Right atrium auricular region (tissue), 2 donors: Measurements from ENCODE around the gene CDH22. TPM values are rescaled to one million over a fixed set of nuclear protein-coding genes. Genes with fewer than 3 reads are reported as not detected.

Experiments
- DNase-seq: peaks from one replicate; pipeline ENCODE4 v3.0.0-alpha.2; 2019; ENCODE audit warnings: low spot score
- H3K27ac ChIP-seq, 2 donors: fragments of 200-600 bp; sonication (generic); 1 replicate in 1 of 2; 2 replicates in 1 of 2; pipeline ENCODE4 v1.5.1; 2016 to 2019
- H3K27me3 ChIP-seq, 2 donors: fragments of 200-600 bp; sonication (generic); one replicate each; pipeline versions ENCODE4 v1.5.1 to v1.6.0; 2017 to 2019
- H3K36me3 ChIP-seq: fragments of 200-600 bp; sonication (generic); one replicate; pipeline ENCODE4 v1.5.1; 2016
- H3K4me1 ChIP-seq, 2 donors: fragments of 200-600 bp; sonication (generic); one replicate each; pipeline versions ENCODE4 v1.5.1 to v1.6.0; 2017 to 2019
- H3K4me3 ChIP-seq, 2 donors: fragments of 200-600 bp; sonication (generic); 1 replicate in 1 of 2; 2 replicates in 1 of 2; pipeline ENCODE4 v1.5.1; 2017 to 2019; ENCODE audit warnings: mild to moderate bottlenecking in 1 of 2, moderate library complexity in 1 of 2
- H3K9me3 ChIP-seq, 2 donors: fragments of 200-600 bp; sonication (generic); one replicate each; pipeline ENCODE4 v1.5.1; 2019
- total RNA-seq, 2 donors: library from RNA; depleted of rRNA; stranded (reverse); fragments of >200 nt; gene quantifications; one replicate each; pipeline ENCODE4 v1.1.0, GENCODE V29; 2016
- TF ChIP-seq, protein P1 (sequence below), 2 donors: fragments of 200-600 bp; sonication (generic); IDR thresholded peaks; one replicate each; pipeline ENCODE4 v1.5.1; 2019; ENCODE audit warnings: antibody characterized with exemption in 2 of 2

Gene CDH22
- total RNA-seq, 2 donors from 2014 or later, result 0.67 to 4.4 TPM

DNA sequence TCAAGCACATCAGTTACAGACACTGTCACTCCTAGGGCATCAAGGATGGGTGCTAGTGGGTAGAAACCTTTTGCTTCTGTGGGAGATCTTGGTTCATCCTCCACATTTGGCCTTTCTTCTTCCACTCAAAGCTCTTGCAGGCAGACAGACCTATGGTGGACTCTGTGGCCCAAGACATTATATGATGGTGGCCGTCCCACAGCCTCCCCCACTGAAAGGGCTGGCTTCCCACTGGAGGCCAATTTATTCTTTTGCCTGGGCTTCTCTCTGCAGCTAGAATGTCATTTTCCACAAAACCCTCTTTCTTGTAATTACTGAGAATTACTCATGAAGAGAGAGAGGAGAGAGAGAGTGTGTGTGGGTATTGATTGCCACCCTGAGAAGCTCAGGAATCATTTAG lies 146.4 kb downstream of the CDH22 start:
- H3K4me3 ChIP-seq, result no peak overlapping the region
- H3K36me3 ChIP-seq, result no peaks in the 10 kb centered on the region
- H3K27ac ChIP-seq, result no peak overlapping the region
- DNase-seq, result no peak
- TF ChIP-seq, protein P1, sequence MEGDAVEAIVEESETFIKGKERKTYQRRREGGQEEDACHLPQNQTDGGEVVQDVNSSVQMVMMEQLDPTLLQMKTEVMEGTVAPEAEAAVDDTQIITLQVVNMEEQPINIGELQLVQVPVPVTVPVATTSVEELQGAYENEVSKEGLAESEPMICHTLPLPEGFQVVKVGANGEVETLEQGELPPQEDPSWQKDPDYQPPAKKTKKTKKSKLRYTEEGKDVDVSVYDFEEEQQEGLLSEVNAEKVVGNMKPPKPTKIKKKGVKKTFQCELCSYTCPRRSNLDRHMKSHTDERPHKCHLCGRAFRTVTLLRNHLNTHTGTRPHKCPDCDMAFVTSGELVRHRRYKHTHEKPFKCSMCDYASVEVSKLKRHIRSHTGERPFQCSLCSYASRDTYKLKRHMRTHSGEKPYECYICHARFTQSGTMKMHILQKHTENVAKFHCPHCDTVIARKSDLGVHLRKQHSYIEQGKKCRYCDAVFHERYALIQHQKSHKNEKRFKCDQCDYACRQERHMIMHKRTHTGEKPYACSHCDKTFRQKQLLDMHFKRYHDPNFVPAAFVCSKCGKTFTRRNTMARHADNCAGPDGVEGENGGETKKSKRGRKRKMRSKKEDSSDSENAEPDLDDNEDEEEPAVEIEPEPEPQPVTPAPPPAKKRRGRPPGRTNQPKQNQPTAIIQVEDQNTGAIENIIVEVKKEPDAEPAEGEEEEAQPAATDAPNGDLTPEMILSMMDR (IDR thresholded peaks at IDR 0.05), result no peak
- no peaks in the 10 kb centered on the region for H3K27me3 ChIP-seq
- no peaks in the 10 kb centered on the region for H3K4me1 ChIP-seq
- H3K9me3 ChIP-seq, result peaks cover 0 to 2% of the 10 kb centered on the region in 2 donors

DNA sequence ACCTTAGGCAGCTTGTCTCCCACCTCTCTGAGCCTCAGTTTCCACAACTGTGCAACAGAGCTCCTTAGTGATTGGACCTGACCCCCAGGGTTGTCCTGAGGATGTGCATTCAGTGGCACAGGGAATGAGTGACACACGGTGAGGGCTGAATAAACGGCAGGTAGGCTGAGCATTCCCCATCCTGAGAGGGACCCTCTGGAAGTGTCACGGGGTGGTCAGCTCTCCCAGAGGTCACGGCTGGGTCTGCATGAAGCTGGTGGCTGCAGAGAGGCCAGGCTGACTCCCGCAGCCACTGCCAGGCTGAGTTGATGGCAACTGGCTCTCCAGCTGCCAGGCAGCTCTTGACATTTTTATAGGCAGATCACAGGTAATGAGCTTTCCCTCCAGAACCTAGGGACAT lies 147.6 kb downstream of the CDH22 start:
- TF ChIP-seq, protein P1 (IDR thresholded peaks at IDR 0.05), result no peak

DNA sequence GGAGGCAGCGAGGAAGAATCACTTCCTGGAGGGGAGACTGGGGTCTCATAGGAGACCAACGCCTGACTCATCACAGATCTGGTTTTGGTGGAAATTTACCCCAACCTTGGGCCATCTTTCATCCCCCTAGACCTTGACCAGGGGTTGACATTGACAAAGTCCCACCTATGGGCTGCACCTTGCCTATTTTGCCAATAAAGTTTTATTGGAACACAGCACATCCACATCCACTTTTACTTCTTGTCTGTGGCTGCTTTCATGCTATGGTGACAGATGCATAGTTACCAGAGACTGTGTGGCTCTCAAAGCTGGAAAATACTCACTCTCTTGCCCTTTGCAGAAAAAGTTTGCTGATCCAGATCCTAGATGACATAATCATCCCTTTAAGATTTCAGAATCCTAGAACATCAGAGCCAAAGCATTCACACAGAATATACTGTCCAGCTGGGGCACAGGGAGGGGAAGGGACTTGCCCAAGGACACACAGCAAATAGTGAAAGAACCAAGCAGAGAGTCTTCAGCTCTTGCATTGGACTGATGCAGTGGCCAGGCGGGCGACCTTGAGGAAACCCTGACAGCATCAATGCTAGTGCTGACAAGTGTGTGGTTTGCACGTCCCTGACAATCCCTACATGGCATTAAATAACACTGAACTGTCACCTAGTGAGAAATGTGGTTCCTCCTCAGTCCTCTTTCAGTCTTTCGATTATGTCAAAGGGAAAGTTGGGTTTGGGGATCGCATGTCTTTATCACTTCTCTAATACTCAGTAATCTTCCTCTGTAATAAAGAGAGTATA lies 149.0 kb downstream of the CDH22 start:
- Histone ChIP-seq H3K27ac (no peak overlapping the region), H3K4me1 (no peaks in the 10 kb centered on the region), H3K9me3 (no peaks in the 10 kb centered on the region), H3K27me3 (no peaks in the 10 kb centered on the region), H3K36me3 (no peaks in the 10 kb centered on the region), H3K4me3 (no peak overlapping the region)
- no peak for DNase-seq
- TF ChIP-seq, protein P1 (IDR thresholded peaks at IDR 0.05), result no peak

More for the DNA sequence above, 147.6 kb downstream of the CDH22 start:
- H3K9me3 ChIP-seq, result no peaks in the 10 kb centered on the region
- no peaks in the 10 kb centered on the region for H3K36me3 ChIP-seq
- no peak overlapping the region for H3K27ac ChIP-seq
- H3K4me3 ChIP-seq, result no peak overlapping the region
- no peaks in the 10 kb centered on the region for H3K27me3 ChIP-seq
- no peak for DNase-seq
- no peaks in the 10 kb centered on the region for H3K4me1 ChIP-seq

DNA sequence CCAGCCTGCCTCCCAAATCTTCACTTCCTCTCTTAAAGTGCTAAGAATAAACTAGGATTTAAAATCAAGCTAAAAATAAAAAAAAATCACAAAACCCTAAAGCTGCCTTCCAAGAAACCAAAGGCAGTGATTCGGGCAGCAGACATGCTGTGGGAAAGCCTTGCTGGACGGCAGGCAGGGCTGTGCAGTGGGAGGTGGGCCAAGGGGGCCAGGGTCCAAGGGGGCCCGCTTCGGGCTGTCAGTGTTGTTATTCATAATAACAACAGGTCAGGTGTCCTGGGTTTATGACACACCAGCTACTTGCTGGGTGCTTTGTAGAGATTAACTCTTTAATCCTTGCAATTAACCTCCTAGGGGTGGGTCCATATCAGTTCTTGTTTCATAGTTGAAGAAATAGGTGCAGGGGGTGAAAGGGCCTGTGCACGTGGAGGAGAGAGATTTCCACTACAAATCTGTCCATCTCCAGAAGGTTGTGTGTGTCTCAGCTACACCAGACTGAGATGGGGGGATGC lies 149.8 kb downstream of the CDH22 start:
- Histone ChIP-seq H3K4me1 (no peaks in the 10 kb centered on the region), H3K27ac (no peak overlapping the region), H3K9me3 (no peaks in the 10 kb centered on the region), H3K36me3 (no peaks in the 10 kb centered on the region), H3K27me3 (no peaks in the 10 kb centered on the region), H3K4me3 (no peak overlapping the region)
- TF ChIP-seq, protein P1 (IDR thresholded peaks at IDR 0.05), result no peak
- DNase-seq, result no peak

DNA sequence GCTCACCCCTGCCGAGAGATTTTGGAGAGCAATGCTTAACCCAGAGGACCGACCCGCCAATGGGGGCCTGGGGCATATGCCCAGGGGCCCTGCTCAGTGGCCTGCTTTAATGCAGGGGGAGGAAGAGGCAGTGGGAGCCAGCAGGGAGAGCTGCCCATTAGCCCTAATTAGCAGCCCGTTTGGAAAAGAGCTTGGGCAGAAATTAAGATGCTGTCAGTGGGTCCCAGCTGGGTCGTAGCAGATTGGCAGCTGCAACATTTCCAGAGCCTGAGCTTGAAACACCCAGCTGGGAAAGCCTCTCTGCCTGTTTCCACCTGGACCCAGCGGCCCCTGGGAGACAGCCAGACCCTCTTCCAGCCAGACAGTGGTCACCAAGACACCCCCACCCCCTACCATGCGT lies 150.7 kb downstream of the CDH22 start:
- Histone ChIP-seq H3K4me3 (no peak overlapping the region), H3K4me1 (no peaks in the 10 kb centered on the region), H3K36me3 (no peaks in the 10 kb centered on the region), H3K9me3 (no peaks in the 10 kb centered on the region), H3K27ac (no peak overlapping the region), H3K27me3 (no peaks in the 10 kb centered on the region)
- TF ChIP-seq, protein P1 (IDR thresholded peaks at IDR 0.05), result no peak
- DNase-seq, result no peak
